NCI-H82 (cell line): Measurements from ENCODE around the gene WAPL.
A peak's percentile ranks its signal among the peaks of the same experiment; 100 is the strongest.

Experiments
- DNase-seq: peaks from one replicate; lab custom pipeline; 2025; lab: John Stamatoyannopoulos, UW

WAPL gene

GRCh38 chr10:86450806-86451603 lies 70.6 kb downstream of the WAPL start:
- DNase-seq = no peak

DNA sequence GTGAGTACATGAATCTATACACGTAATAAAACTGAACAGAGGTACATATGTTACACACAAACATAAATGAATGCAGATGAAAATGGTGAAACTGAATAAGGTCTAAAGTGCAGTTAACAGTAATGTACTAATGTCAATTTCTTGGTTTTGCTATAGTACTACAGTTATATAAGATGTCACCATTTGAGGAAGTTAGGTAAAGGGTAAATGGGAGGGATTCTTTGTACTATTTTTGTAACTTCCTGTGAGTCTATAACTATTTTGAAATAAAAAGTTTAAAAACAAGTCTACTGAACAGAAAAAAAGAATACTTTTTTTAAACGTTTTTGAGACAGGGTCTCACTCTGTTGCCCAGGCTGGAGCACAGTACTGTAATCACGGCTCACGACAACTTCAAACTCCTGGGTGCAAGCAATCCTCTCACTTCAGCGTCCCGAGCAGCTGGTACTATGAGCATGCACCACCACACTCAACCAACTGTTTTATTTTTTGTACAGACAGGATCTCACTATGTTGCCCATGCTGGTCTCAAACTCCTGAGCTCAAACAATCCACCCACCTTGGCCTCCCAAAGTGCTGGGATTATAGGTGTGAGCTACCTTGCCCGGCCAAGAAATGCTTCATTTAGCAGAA lies 71.5 kb downstream of the WAPL start:
- DNase-seq = no peak

GRCh38 chr10:86447432-86447831 lies 74.2 kb downstream of the WAPL start:
- no peak for DNase-seq

GRCh38 chr10:86446987-86447386 lies 74.6 kb downstream of the WAPL start:
- DNase-seq = no peak

DNA sequence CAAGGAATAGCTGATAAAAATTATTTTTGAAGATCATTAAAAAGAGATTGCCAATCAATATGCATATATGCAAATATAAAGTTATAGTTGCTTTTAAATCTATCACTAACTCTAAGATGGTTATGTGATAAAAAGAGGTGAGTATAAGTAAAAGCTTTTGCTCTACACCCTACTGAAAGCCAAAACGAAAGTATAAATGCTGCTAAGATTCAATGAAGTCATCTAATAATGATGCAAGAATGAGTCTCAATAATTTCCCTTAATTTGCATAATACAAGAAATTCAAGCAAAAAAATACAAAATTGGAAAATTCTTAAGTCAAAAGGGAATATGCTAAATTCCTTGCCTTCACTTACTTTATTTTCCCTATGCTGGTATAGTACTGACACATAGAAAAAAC lies 75.2 kb downstream of the WAPL start:
- no peak for DNase-seq

- DNase-seq = no peak
Observed at GRCh38 chr10:86443936-86444335, 77.7 kb downstream of the WAPL start.

DNA sequence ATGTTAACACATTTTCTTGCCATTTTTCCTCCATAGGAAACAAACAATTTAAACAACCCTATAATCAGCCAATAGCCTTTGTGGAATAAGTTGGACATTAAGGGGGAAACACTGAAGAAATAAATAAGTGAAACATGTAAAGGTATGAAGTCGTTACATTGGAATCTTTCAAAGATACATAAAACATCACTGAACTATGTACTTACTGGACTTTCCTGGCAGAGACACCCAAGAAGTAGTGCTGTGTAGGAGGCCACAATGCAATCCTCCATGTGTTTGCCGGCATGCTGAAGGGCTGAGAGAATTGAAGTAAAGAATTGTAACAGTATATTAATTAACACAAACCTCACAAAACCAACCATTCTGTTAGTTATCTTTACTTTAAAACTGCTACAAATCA lies 78.5 kb downstream of the WAPL start:
- DNase-seq = no peak

DNA sequence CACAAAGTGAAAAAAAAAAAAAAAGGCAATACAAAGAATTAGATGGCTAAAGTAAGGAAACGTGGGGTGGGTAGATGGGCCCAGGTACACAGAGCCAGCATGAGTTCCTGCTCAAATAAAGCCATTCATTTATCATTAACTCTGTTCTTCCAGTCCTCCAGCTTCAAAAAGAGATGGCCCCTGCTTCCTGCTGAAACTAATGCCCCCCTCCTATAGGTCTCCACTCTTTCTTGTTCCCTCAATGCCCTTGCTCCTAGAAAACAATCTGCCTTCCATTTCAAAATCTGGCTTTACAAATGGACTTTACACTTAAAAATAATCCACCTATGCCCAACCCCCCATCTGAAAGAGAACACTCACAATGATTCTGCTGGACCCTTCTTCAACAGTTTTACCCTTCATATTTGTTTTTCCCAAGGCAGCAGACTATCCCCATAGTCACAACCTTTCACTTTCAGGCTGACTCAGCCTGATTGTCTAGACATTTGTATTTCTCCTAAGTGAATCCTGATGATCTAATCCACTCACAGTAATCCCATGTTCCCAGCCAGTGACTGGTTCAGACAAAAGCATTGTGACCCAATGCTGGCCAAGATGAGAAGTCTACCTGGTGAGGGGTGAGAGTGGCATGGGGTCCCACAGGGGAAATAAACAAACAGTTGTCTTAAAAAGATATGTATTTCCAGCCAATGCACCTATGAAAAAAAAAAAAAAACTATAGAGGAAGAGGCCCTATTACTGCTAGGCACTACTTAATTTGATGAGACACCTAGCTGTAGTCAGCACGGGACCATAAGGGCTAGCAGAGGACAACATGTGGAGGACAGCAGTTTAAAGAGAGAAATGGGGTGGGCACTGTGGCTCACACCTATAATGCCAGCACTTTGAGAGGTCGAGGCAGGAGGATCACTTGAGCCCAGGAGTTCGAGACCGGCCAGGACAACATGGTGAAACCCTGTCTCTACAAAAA lies 80.4 kb downstream of the WAPL start:
- peak; percentile 56 for DNase-seq

DNA sequence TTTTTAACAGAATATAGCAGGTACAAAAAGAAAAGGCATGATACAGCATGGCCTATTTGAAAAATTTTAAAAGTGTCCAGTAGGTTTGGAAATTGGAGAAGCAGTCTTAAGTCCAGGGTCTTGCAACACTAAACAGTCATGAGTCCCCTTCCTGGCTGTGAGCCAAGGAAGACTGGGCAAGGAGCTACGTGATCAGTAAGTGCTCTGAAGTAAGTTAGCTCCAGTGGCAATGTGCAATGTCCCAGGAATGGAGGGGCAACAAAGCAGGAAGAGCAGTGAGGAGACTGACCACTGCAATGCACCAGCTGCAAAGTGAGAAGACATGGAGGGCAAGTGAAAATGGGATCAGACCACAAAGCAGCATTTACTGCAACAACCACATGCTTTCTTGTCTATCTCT lies 82.0 kb downstream of the WAPL start:
- DNase-seq = peak; percentile 7

DNA sequence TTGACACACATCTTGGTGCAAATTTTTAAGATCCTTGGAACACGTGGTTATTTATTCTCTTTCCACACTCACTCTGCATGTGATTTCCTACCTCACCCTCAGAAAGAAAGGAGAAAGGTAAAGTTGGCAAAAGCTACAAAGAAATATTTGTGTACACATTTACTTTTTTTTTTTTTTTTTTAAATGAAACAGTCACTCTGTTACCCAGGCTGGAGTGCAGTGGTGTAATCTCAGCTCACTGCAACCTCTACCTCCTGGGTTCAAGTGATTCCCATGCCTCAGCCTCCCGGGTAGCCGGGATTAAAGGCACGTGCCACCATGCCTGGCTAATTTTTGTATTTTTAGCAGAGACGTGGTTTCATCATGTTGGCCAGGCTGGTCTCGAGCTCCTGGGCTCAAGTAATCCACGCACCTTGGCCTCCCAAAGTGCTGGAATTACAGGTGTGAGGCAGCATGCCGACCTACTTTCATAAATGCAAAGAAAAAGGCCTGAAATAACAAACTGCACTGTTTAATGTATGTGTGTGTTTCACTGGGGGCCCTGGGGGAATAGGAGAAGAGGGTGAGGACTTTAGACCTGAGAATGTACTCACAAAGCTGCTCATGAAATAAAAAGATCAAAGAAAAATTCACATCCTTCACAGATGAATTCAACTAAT lies 83.4 kb downstream of the WAPL start:
- no peak for DNase-seq

GRCh38 chr10:86437447-86437846 lies 84.1 kb downstream of the WAPL start:
- no peak for DNase-seq

- DNase-seq = no peak
Observed at GRCh38 chr10:86436963-86437362, 84.6 kb downstream of the WAPL start.

DNA sequence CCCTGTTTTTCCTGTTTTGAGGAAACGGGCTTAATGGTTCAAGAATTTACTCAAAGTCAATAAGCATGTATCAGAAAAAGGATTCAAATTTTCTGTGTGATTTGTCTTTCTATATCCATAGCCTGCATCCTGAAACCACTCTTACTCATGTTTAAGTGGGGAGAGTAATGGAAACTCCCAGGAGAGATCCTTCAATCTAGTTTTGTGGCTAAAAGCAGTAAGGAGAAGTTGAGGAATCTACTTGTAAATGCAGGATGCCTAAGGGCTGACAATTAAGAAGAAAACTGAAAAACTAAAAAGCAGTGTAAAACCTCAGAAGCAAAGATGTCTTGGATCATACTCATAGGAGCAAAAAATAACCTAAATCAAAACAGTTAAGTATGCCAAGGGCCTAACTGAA lies 86.9 kb downstream of the WAPL start:
- no peak for DNase-seq

DNA sequence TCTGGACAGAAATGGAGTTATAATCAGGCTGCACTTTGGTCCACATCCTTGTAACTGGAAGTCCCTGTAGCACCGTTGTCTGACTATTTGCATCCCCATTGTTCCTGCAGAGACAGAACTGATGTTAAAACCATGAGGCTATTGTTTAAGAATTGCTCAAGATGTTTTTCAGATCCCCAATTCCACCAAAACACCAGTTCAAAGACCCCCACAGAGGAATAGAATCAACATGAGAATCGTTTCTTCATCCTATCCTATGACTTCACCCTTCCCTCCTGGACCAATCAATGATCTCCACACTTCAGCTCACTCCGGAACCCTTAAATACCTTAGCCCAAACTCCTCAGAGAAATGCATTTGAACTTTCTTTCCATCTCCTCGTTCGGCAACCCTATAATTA lies 97.9 kb downstream of the WAPL start:
- no peak for DNase-seq

DNA sequence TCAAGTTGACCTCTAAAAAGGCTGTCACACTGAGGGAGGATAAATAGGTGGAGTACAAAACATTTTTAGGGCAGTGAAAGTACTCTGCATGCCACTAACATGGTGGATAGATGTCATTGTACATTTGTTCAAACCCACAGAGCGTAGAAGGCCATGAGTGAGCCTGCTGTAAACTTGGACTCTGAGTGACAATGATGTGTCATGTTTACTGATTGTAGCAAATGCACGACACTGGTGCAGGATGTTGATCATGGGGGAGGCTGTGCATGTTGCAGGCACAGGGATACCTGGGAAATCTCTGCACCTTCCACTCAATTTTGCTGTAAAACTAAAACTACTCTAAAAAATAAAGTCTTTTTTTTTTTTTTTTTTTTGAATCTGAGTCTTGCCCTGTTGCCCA lies 102.5 kb downstream of the WAPL start:
- DNase-seq = no peak

- no peak for DNase-seq
Observed at GRCh38 chr10:86415583-86415982, 106.0 kb downstream of the WAPL start.

DNA sequence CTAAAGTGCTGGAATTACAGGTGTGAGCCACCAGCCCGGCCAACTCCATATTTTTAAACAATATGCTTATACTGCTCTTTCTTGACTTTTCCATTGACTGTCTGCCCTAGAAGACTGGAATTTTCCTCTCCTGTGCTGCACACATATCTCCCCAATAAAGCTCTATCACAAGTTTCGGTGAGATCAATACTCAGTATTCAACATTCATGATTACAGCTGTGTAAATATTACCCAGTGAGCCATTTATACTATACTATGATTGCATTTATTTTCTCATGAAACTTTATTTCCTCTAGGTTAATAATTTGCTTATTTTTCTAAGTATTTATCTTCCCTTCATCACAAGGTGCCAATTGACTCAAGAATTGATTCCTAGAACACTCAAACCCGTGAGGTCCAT lies 106.5 kb downstream of the WAPL start:
- no peak for DNase-seq

- no peak for DNase-seq
Observed at GRCh38 chr10:86413046-86413728, 108.4 kb downstream of the WAPL start.

DNA sequence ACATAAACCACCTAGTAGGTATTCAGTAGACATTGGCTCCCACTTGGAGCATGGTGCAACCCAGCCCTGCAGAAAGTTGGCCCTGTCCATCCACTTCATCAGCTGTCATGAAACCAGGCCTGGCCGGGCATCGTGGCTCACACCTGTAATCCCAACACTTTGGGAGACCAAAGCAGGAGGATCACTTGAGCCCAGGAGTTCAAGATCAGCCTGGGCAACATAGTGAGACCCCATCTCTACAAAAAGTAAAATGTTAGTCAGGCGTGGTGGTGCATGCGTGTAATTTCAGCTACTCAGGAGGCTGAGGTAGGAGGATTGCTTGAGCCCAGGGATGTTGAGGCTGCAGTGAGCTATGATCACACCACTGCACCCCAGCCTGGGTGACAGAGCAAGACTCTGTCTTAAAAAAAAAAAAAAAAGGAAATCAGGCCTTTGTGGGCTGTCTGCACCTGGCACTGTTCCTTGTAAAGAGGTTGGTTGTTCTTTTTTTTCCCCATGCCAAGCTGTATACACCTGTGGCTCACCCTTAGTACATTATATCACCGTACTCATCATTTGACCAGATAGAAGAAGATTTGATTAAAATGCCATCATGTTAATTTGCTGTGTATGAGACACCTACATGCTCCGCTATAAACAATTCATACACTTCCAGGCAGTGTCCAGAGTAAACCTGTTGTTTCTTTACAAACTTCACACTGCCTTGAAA lies 109.6 kb downstream of the WAPL start:
- no peak for DNase-seq

- DNase-seq = no peak
Observed at GRCh38 chr10:86411281-86411841, 110.2 kb downstream of the WAPL start.
